IMR-90 (cell line): Measurements from ENCODE around the gene PRDM15. TPM values are rescaled to one million over a fixed set of nuclear protein-coding genes. Genes with fewer than 3 reads are reported as not detected.

Experiments
- ATAC-seq: fragments of 200-7000 bp; cut with Tn5 transposase; 2 replicates; pipeline ENCODE4 v1.9.1; 2020; ENCODE audit warnings: low read depth, mild to moderate bottlenecking, moderate library complexity
- BruUV-seq: library from RNA; stranded (reverse); fragments of 400-500 nt; replicated peaks from 2 replicates; lab custom pipeline; 2021; lab: Mats Ljungman, UMichigan
- CTCF ChIA-PET: fragments of 300-600 bp; formaldehyde crosslinking; extraction: SDS; loops from one replicate; lab custom pipeline; 2021; ENCODE audit warnings: antibody characterized with exemption; lab: Yijun Ruan, JAX
- POLR2A ChIA-PET: fragments of 300-600 bp; sonication (Branson Sonifier 250); formaldehyde crosslinking; loops from one replicate; lab custom pipeline; 2022; ENCODE audit warnings: antibody characterized with exemption; ENCODE audit not compliant: unreplicated experiment; lab: Charles Lee
- DNase-seq: peaks from one replicate; pipeline ENCODE4 v3.0.0; 2013
- H2AFZ ChIP-seq: replicated peaks from 2 replicates; pipeline ENCODE3; 2013; ENCODE audit warnings: low read length, mild to moderate bottlenecking; ENCODE audit not compliant: poor library complexity
- H2AK5ac ChIP-seq: 2 replicates; pipeline ENCODE4 v1.6.1; 2013; ENCODE audit warnings: low read depth, low read length, inconsistent platforms
- H2AK9ac ChIP-seq: replicated peaks from 2 replicates; pipeline ENCODE3; 2013; ENCODE audit warnings: mild to moderate bottlenecking, low read depth, low read length, moderate library complexity; ENCODE audit not compliant: poor library complexity
- H2BK120ac ChIP-seq: 2 replicates; pipeline ENCODE4 v1.6.1; 2013; ENCODE audit warnings: low read depth, low read length, inconsistent platforms
- H2BK15ac ChIP-seq: 3 replicates; pipeline ENCODE4 v1.6.1; 2013; ENCODE audit warnings: low read depth, low read length, inconsistent platforms
- H2BK20ac ChIP-seq: 2 replicates; pipeline ENCODE4 v1.6.1; 2013; ENCODE audit warnings: low read depth, mild to moderate bottlenecking, inconsistent platforms, low read length, moderate library complexity
- H2BK5ac ChIP-seq: 2 replicates; pipeline ENCODE4 v1.6.1; 2013; ENCODE audit warnings: mild to moderate bottlenecking, low read depth, low read length, inconsistent platforms; ENCODE audit not compliant: poor library complexity, severe bottlenecking
- H3K14ac ChIP-seq: replicated peaks from 2 replicates; pipeline ENCODE4 v1.6.1; 2013; ENCODE audit warnings: low read depth, low read length, inconsistent platforms
- H3K18ac ChIP-seq: 2 replicates; pipeline ENCODE4 v1.6.1; 2013; ENCODE audit warnings: low read depth, low read length, control low read depth
- H3K23ac ChIP-seq: 2 replicates; pipeline ENCODE4 v1.6.1; 2013; ENCODE audit warnings: low read depth, low read length, inconsistent platforms
- H3K27ac ChIP-seq: 2 replicates; pipeline ENCODE4 v1.5.1; 2013; ENCODE audit warnings: mild to moderate bottlenecking, control low read depth, low read length; ENCODE audit not compliant: insufficient read depth
- H3K27me3 ChIP-seq: 2 replicates; pipeline ENCODE4 v1.6.1; 2013; ENCODE audit warnings: low read length; ENCODE audit not compliant: control insufficient read depth, insufficient read depth
- H3K36me3 ChIP-seq: 2 replicates; pipeline ENCODE4 v1.6.1; 2013; ENCODE audit warnings: low read length, mixed read lengths; ENCODE audit not compliant: control insufficient read depth, insufficient read depth
- H3K4ac ChIP-seq: 2 replicates; pipeline ENCODE4 v1.6.1; 2013; ENCODE audit warnings: low read depth, low read length, inconsistent platforms
- H3K4me1 ChIP-seq: 2 replicates; pipeline ENCODE4 v1.6.1; 2013; ENCODE audit warnings: low read length, mixed read lengths; ENCODE audit not compliant: control insufficient read depth, insufficient read depth
- H3K4me2 ChIP-seq: 2 replicates; pipeline ENCODE4 v1.6.1; 2013; ENCODE audit warnings: low read depth, mild to moderate bottlenecking, control low read depth, low read length, moderate library complexity
- H3K4me3 ChIP-seq: 2 replicates; pipeline ENCODE4 v1.5.1; 2013; ENCODE audit warnings: low read depth, mild to moderate bottlenecking, control low read depth, low read length, moderate library complexity; ENCODE audit not compliant: insufficient read depth
- H3K56ac ChIP-seq: 2 replicates; pipeline ENCODE4 v1.6.1; 2013; ENCODE audit warnings: low read length, inconsistent platforms; ENCODE audit not compliant: insufficient read depth; ENCODE audit errors: extremely low read depth
- H3K79me1 ChIP-seq, 2 experiments: 2 replicates each; pipeline ENCODE4 v1.6.1; 2013; ENCODE audit warnings: low read length in 2 of 2, inconsistent platforms in 1 of 2, low read depth in 1 of 2
- H3K9ac ChIP-seq: 2 replicates; pipeline ENCODE4 v1.6.1; 2013; ENCODE audit warnings: low read depth, low read length, control low read depth
- H3K9me1 ChIP-seq: 2 replicates; pipeline ENCODE4 v1.6.1; 2013; ENCODE audit warnings: low read length, inconsistent platforms; ENCODE audit not compliant: insufficient read depth
- H3K9me3 ChIP-seq: 2 replicates; pipeline ENCODE4 v1.6.1; 2013; ENCODE audit warnings: low read length; ENCODE audit not compliant: control insufficient read depth, insufficient read depth
- H4K20me1 ChIP-seq: 2 replicates; pipeline ENCODE4 v1.6.1; 2013; ENCODE audit warnings: low read length, inconsistent platforms; ENCODE audit not compliant: insufficient read depth
- H4K5ac ChIP-seq: 2 replicates; pipeline ENCODE4 v1.6.1; 2013; ENCODE audit warnings: mild to moderate bottlenecking, low read depth, low read length, control low read depth
- H4K8ac ChIP-seq, 2 experiments: 2 replicates each; pipeline ENCODE4 v1.6.1; 2013; ENCODE audit warnings: low read depth in 2 of 2, low read length in 2 of 2, control low read depth in 1 of 2, inconsistent platforms in 1 of 2
- H4K91ac ChIP-seq: 2 replicates; pipeline ENCODE4 v1.6.1; 2013; ENCODE audit warnings: low read depth, low read length, inconsistent platforms; ENCODE audit not compliant: insufficient read depth
- BHLHE40 ChIP-seq: fragments of 150-350 bp; IDR thresholded peaks from 2 replicates; pipeline ENCODE4 v1.6.1; 2016; ENCODE audit warnings: mild to moderate bottlenecking, low read depth, low read length
- CEBPB ChIP-seq: IDR thresholded peaks from 2 replicates; pipeline ENCODE4 v1.6.1; 2012; ENCODE audit warnings: low read depth, low read length, improper control_type of control experiment
- CHD1 ChIP-seq: IDR thresholded peaks from 2 replicates; pipeline ENCODE4 v1.6.1; 2012; ENCODE audit warnings: low read depth, low read length, improper control_type of control experiment
- FOS ChIP-seq: fragments of 150-350 bp; IDR thresholded peaks from 2 replicates; pipeline ENCODE4 v1.6.1; 2016; ENCODE audit warnings: low read depth, low read length
- MAFK ChIP-seq: IDR thresholded peaks from 2 replicates; pipeline ENCODE4 v1.6.1; 2012; ENCODE audit warnings: low read depth, low read length, improper control_type of control experiment
- MAZ ChIP-seq: IDR thresholded peaks from 2 replicates; pipeline ENCODE4 v1.6.1; 2012; ENCODE audit warnings: low read depth, mild to moderate bottlenecking, low read length, improper control_type of control experiment, moderate library complexity, borderline replicate concordance
- MXI1 ChIP-seq: IDR thresholded peaks from 2 replicates; pipeline ENCODE4 v1.6.1; 2012; ENCODE audit warnings: low read depth, mild to moderate bottlenecking, low read length, moderate library complexity, borderline replicate concordance
- NFE2L2 ChIP-seq: fragments of 150-350 bp; IDR thresholded peaks from 2 replicates; pipeline ENCODE4 v1.6.1; 2016; ENCODE audit warnings: low read depth, mild to moderate bottlenecking, low read length
- RAD21 ChIP-seq: IDR thresholded peaks from 2 replicates; pipeline ENCODE4 v1.6.1; 2012; ENCODE audit warnings: low read length, improper control_type of control experiment
- RCOR1 ChIP-seq: IDR thresholded peaks from 2 replicates; pipeline ENCODE4 v1.6.1; 2012; ENCODE audit warnings: mild to moderate bottlenecking, low read length, improper control_type of control experiment; ENCODE audit not compliant: insufficient replicate concordance
- SMC3 ChIP-seq: fragments of 150-350 bp; IDR thresholded peaks from 2 replicates; pipeline ENCODE4 v1.6.1; 2016; ENCODE audit warnings: low read depth, mild to moderate bottlenecking, antibody characterized with exemption, low read length, moderate library complexity
- WGBS, 2 experiments: methylation state at CpG; one replicate each; pipeline versions ENCODE4 v1.1.5 to v1.1.7; 2013; ENCODE audit warnings: missing lambda C conversion rate in 2 of 2; ENCODE audit not compliant: insufficient read length in 1 of 2; ENCODE audit errors: extremely low coverage in 2 of 2; 5-methylcytosine and 5-hydroxymethylcytosine counted together
- dilution Hi-C: fragments of 300-500 bp; cut with HindIII; formaldehyde crosslinking; loops from one replicate; pipeline ENCODE4 v1.14.3; 2018; ENCODE audit warnings: low sequenced_read_pairs; ENCODE audit not compliant: unreplicated experiment
- in situ Hi-C: fragments of 300-500 bp; cut with MboI; formaldehyde crosslinking; loops from 3 replicates; pipeline ENCODE4 v1.14.3; 2019; ENCODE audit warnings: low sequenced_read_pairs, inconsistent platforms, mixed read lengths
- intact Hi-C: fragments of 100-400 bp; cut with micrococcal nuclease; formaldehyde crosslinking; loops from 2 replicates; pipeline ENCODE4 v1.10.0; 2022
- polyA plus RNA-seq, 3 experiments: library from polyadenylated mRNA; depleted of rRNA; stranded (reverse); fragments of >200 nt; gene quantifications; 2 replicates each; pipeline ENCODE4 v1.2.3, GENCODE V29; 2012; ENCODE audit warnings: low replicate concordance in 1 of 3
- total RNA-seq: library from RNA; depleted of rRNA; stranded (reverse); fragments of >200 nt; gene quantifications from 2 replicates; pipeline ENCODE4 v1.2.3, GENCODE V29; 2012
- TF ChIP-seq, protein P1 (sequence below): fragments of 150-350 bp; IDR thresholded peaks from 2 replicates; pipeline ENCODE4 v1.6.1; 2017; ENCODE audit warnings: mild to moderate bottlenecking, antibody characterized with exemption, low read length, low read depth
- TF ChIP-seq, protein P2 (sequence below): conservative IDR thresholded peaks from 2 replicates; pipeline ENCODE4 v1.5.1; 2012; ENCODE audit warnings: mild to moderate bottlenecking, low read depth, low read length, improper control_type of control experiment

The PRDM15 gene
- total and polyA plus RNA-seq, 2 of the 4 experiments (the other 2 are of a cell fraction), result 7.3 to 8.8 TPM

DNA sequence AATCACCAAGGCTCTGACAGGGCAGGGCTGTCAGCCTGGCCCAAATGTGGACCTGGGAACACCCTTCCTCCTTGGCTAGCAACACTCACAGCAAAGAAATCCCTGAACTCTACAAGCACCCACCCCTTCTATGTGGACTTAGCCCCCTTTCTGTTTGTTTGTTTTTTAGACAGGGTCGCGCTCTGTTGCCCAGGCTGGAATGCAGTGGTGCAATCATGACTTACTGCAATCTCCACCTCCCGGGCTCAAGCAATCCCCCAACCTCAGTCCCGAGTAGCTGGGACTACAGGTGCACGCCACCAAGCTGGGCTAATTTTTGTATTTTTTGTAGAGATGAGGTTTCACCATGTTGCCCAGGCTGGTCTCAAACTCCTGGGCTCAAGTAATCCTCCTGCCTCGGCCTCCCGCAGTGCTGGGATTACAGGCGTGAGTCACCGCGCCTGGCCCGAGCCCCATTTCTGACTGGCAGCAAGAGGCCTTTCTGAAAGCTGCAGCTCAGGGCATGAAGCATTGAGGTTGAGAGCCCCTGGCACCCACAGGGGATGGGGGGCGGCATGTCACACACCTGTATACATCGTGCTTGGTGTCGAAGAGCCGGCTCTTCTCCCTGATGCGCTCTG lies 128.5 kb downstream of the PRDM15 start:
- DNase-seq (no peak), ATAC-seq (no peak)
- H3K27me3 ChIP-seq, result peaks cover 4% of the 10 kb centered on the region; the same call in 1 of the 2 replicates
- no peak overlapping the region for H2AK9ac ChIP-seq
- ChIA-PET CTCF (no interaction called here), POLR2A (no interaction called here)
- H4K8ac ChIP-seq, result no peak overlapping the region
- H3K9me1 ChIP-seq, result no peaks in the 10 kb centered on the region; the same call in 1 of the 2 replicates
- dilution Hi-C loops, result no loop called here
- H2AK5ac ChIP-seq, result no peak overlapping the region
- no peak overlapping the region for H3K18ac ChIP-seq
- H2BK15ac ChIP-seq, result no peak overlapping the region
- H3K9ac ChIP-seq, result no peak overlapping the region
- H3K4me2 ChIP-seq, result no peak overlapping the region
- no peaks in the 10 kb centered on the region for H3K79me1 ChIP-seq
- BruUV-seq, result no TSS peak
- intact Hi-C loops, result no loop called here
- in situ Hi-C loops, result no loop called here
- H3K27ac ChIP-seq, result no peak overlapping the region
- no peak overlapping the region for H4K5ac ChIP-seq
- H3K9me3 ChIP-seq, result no peaks in the 10 kb centered on the region
- 100% methylated on average over 4 of the region's 16 CpGs; no CpG with 5 or more reads in 1 of the 2 experiments for WGBS, 2 experiments
- no peak overlapping the region for H3K4ac ChIP-seq
- H4K91ac ChIP-seq, result no peak overlapping the region
- no peak overlapping the region for H3K23ac ChIP-seq
- H2BK20ac ChIP-seq, result no peak overlapping the region
- no peak overlapping the region for H2AFZ ChIP-seq
- H4K20me1 ChIP-seq, result no peaks in the 10 kb centered on the region
- no peak overlapping the region for H3K56ac ChIP-seq
- peaks cover 10% of the 10 kb centered on the region for H3K4me1 ChIP-seq
- H2BK5ac ChIP-seq, result no peak overlapping the region
- H2BK120ac ChIP-seq, result no peak overlapping the region
- no peak for TF ChIP-seq RAD21
- no peak for TF ChIP-seq CEBPB
- TF ChIP-seq, protein P1, sequence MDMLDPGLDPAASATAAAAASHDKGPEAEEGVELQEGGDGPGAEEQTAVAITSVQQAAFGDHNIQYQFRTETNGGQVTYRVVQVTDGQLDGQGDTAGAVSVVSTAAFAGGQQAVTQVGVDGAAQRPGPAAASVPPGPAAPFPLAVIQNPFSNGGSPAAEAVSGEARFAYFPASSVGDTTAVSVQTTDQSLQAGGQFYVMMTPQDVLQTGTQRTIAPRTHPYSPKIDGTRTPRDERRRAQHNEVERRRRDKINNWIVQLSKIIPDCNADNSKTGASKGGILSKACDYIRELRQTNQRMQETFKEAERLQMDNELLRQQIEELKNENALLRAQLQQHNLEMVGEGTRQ, result no peak
- no peak for TF ChIP-seq FOS
- TF ChIP-seq RCOR1, result no peak
- TF ChIP-seq CHD1, result no peak
- no peak for TF ChIP-seq MAZ
- no peak for TF ChIP-seq NFE2L2
- TF ChIP-seq SMC3, result no peak
- no peak for TF ChIP-seq MAFK
- TF ChIP-seq, protein P2, sequence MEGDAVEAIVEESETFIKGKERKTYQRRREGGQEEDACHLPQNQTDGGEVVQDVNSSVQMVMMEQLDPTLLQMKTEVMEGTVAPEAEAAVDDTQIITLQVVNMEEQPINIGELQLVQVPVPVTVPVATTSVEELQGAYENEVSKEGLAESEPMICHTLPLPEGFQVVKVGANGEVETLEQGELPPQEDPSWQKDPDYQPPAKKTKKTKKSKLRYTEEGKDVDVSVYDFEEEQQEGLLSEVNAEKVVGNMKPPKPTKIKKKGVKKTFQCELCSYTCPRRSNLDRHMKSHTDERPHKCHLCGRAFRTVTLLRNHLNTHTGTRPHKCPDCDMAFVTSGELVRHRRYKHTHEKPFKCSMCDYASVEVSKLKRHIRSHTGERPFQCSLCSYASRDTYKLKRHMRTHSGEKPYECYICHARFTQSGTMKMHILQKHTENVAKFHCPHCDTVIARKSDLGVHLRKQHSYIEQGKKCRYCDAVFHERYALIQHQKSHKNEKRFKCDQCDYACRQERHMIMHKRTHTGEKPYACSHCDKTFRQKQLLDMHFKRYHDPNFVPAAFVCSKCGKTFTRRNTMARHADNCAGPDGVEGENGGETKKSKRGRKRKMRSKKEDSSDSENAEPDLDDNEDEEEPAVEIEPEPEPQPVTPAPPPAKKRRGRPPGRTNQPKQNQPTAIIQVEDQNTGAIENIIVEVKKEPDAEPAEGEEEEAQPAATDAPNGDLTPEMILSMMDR, result no peak
- TF ChIP-seq BHLHE40, result no peak
- TF ChIP-seq MXI1, result no peak
- H3K36me3 ChIP-seq, result no peaks in the 10 kb centered on the region
- H3K14ac ChIP-seq, result no peak overlapping the region
- no peak overlapping the region for H3K4me3 ChIP-seq
